Neural crest cell (in vitro differentiated cells): ENCODE results near the gene SEMA6A. TPM values are rescaled to one million over a fixed set of nuclear protein-coding genes. Genes with fewer than 3 reads are reported as not detected.

Experiments used
- DNase-seq: peaks from one replicate; pipeline ENCODE4 v3.0.0; 2021; ENCODE audit warnings: low read depth, mixed read lengths, low spot score
- H3K27ac Mint-ChIP-seq: one replicate; pipeline ENCODE4 v1.8.0; 2021; ENCODE audit warnings: mild to moderate bottlenecking, mixed read lengths; ENCODE audit not compliant: unreplicated experiment
- H3K27me3 Mint-ChIP-seq: 2 replicates; pipeline ENCODE4 v1.8.0; 2021; ENCODE audit warnings: low read depth, mild to moderate bottlenecking, mixed read lengths
- H3K36me3 Mint-ChIP-seq: 2 replicates; pipeline ENCODE4 v1.8.0; 2021; ENCODE audit warnings: low read depth, mild to moderate bottlenecking, mixed read lengths
- H3K4me1 Mint-ChIP-seq: 2 replicates; pipeline ENCODE4 v1.8.0; 2021; ENCODE audit warnings: mixed read lengths
- H3K4me3 Mint-ChIP-seq: one replicate; pipeline ENCODE4 v1.8.0; 2021; ENCODE audit warnings: mild to moderate bottlenecking, mixed read lengths
- H3K9me3 Mint-ChIP-seq: 2 replicates; pipeline ENCODE4 v1.8.0; 2021; ENCODE audit warnings: mixed read lengths
- CTCF ChIP-seq: fragments of 200-600 bp; sonication (generic); conservative IDR thresholded peaks from 2 replicates; pipeline ENCODE4 v1.5.0; 2021; ENCODE audit warnings: antibody characterized with exemption, mild to moderate bottlenecking
- total RNA-seq: library from RNA; stranded (reverse); gene quantifications from 2 replicates; pipeline ENCODE4 v1.2.1, GENCODE V29; 2021

Gene SEMA6A
- total RNA-seq, 1 donor from 2014 or later: 30.0 TPM

- no peak for DNase-seq
- Mint-ChIP-seq H3K27ac (no peak overlapping the region), H3K27me3 (no peaks in the 10 kb centered on the region), H3K4me1 (peaks cover 61% of the 10 kb centered on the region), H3K9me3 (no peaks in the 10 kb centered on the region), H3K36me3 (peaks cover 4% of the 10 kb centered on the region), H3K4me3 (no peak overlapping the region)
- TF ChIP-seq CTCF: no peak
These were observed 134.7 kb downstream of the SEMA6A start for GRCh38 chr5:116439905-116440304.

- peaks cover 52% of the 10 kb centered on the region for H3K4me1 Mint-ChIP-seq
- H3K27ac Mint-ChIP-seq: no peak overlapping the region
- no peaks in the 10 kb centered on the region for H3K9me3 Mint-ChIP-seq
- DNase-seq: no peak
- no peak overlapping the region for H3K4me3 Mint-ChIP-seq
- H3K27me3 Mint-ChIP-seq: no peaks in the 10 kb centered on the region
- no peaks in the 10 kb centered on the region for H3K36me3 Mint-ChIP-seq
- TF ChIP-seq CTCF: no peak
These were observed 135.6 kb downstream of the SEMA6A start for GRCh38 chr5:116438979-116439554.

- Mint-ChIP-seq H3K9me3 (no peaks in the 10 kb centered on the region), H3K27ac (no peak overlapping the region), H3K36me3 (no peaks in the 10 kb centered on the region), H3K4me1 (peaks cover 43% of the 10 kb centered on the region), H3K27me3 (no peaks in the 10 kb centered on the region), H3K4me3 (no peak overlapping the region)
- DNase-seq: no peak
- no peak for TF ChIP-seq CTCF
These were observed 136.6 kb downstream of the SEMA6A start for GRCh38 chr5:116437922-116438578.

- H3K4me3 Mint-ChIP-seq: no peak overlapping the region
- peaks cover 40% of the 10 kb centered on the region for H3K4me1 Mint-ChIP-seq
- H3K27ac Mint-ChIP-seq: no peak overlapping the region
- no peak for DNase-seq
- TF ChIP-seq CTCF: no peak
- no peaks in the 10 kb centered on the region for H3K9me3 Mint-ChIP-seq
- no peaks in the 10 kb centered on the region for H3K36me3 Mint-ChIP-seq
- H3K27me3 Mint-ChIP-seq: no peaks in the 10 kb centered on the region
These were observed 137.3 kb downstream of the SEMA6A start for GRCh38 chr5:116437351-116437705.

GRCh38 chr5:116436674-116437350, 137.8 kb downstream of the SEMA6A start:
- no peak for TF ChIP-seq CTCF
- no peaks in the 10 kb centered on the region for H3K27me3 Mint-ChIP-seq
- DNase-seq: no peak
- no peak overlapping the region for H3K27ac Mint-ChIP-seq
- H3K36me3 Mint-ChIP-seq: no peaks in the 10 kb centered on the region
- no peaks in the 10 kb centered on the region for H3K9me3 Mint-ChIP-seq
- H3K4me1 Mint-ChIP-seq: peaks cover 43% of the 10 kb centered on the region
- H3K4me3 Mint-ChIP-seq: no peak overlapping the region
